Esophagus muscularis mucosa (tissue), 3 donors: ENCODE data around the gene CDC14B.

ENCODE experiments used
- POLR2AphosphoS5 ChIP-seq, 2 donors: sonication (generic); formaldehyde crosslinking; IDR thresholded peaks; one replicate each; pipeline ENCODE4 v1.6.1; 2017; ENCODE audit warnings: antibody characterized with exemption in 2 of 2
- TF ChIP-seq, protein P1 (sequence below), 3 experiments: fragments of 200-600 bp in 2 of 3; fragments of 450-650 bp in 1 of 3; sonication (generic) in 2 of 3; IDR thresholded peaks; one replicate each; pipeline ENCODE4 v1.5.1; 2017 to 2019; ENCODE audit warnings: antibody characterized with exemption in 3 of 3, mild to moderate bottlenecking in 2 of 3, moderate library complexity in 1 of 3

DNA sequence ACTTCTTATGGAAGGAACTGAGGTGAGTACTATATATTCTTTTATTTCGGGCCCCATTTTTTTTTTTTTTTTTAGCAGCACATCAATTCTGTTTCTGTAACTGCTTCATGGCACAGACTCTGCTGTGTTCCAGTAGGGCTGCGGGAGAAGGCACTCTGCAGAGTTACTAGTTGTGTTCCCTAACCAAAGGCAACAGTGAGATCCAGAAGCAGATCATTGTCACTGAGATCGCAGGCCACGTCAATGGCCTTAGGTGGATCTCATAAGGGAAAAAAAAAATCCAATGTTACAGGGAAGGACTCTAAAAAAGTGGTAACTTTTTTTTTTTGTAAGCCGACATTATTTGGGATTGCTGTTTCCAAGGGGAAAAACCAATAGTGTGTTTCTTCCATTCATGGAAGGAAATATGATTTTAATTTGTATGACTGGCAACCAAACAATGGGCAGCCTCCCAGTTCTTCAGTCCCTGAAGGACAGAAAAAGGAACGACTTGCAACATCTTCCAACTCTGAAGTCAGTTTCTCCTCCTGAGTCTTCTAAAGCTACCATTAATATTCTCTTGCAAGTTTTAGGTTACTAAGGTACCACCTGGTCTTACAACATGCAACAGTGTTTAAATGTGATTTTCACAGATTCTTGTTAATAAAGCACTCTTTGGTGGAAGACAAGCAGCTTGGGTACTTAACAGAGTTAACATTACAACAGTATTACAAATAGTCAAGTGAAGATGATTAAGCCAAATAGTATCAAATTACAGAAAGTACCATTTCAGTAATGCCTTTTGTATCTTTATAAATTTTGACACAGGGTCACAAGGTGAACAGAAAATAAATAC lies 116.9 kb downstream of the CDC14B start:
- TF ChIP-seq, protein P1, sequence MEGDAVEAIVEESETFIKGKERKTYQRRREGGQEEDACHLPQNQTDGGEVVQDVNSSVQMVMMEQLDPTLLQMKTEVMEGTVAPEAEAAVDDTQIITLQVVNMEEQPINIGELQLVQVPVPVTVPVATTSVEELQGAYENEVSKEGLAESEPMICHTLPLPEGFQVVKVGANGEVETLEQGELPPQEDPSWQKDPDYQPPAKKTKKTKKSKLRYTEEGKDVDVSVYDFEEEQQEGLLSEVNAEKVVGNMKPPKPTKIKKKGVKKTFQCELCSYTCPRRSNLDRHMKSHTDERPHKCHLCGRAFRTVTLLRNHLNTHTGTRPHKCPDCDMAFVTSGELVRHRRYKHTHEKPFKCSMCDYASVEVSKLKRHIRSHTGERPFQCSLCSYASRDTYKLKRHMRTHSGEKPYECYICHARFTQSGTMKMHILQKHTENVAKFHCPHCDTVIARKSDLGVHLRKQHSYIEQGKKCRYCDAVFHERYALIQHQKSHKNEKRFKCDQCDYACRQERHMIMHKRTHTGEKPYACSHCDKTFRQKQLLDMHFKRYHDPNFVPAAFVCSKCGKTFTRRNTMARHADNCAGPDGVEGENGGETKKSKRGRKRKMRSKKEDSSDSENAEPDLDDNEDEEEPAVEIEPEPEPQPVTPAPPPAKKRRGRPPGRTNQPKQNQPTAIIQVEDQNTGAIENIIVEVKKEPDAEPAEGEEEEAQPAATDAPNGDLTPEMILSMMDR (IDR thresholded peaks at IDR 0.05) = no peak
- TF ChIP-seq POLR2AphosphoS5 (IDR thresholded peaks at IDR 0.05) = no peak
